ENCODE results near the gene IMP4. TPM values are rescaled to one million over a fixed set of nuclear protein-coding genes. Genes with fewer than 3 reads are reported as not detected.

The IMP4 gene
- total and polyA plus RNA-seq, 2 of the 13 experiments (the other 11 are each of a cell fraction or from before 2014, with no cell fraction given): 142 to 158 TPM

DNA sequence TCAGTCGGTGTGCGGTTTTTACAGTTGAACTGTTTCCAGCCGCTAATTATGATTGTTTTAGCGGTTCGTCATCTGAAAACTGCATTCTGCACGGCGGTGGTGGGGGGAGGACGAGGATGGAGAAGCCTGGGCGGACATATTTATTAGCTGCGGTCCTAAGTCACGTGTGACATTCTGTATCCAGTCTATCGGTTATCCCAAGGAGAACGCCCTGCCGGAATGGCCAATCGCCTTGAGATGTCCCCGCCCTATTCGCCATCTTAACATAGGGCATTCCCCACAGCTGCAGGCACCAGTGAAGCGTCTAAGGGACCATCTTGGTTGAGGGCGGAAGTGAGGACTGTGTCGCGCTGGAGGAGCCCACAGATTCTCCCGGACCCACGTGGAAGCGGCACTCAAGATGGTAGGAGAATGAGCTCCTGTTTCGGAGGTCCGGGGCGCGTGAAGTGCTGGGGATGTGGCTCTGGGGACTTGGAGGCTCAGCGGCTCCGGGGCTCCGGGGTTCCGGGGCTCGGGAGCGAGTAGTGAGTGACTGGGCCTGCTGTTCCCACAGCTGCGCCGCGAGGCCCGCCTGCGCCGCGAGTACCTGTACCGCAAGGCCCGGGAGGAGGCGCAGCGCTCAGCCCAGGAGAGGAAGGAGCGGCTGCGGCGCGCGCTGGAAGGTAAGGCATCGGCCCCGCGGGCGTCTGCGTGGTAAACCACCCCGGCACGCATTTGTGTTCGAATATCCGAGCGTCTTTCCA, at the start of gene IMP4 (continued):
- TF ChIP-seq, protein P1, sequence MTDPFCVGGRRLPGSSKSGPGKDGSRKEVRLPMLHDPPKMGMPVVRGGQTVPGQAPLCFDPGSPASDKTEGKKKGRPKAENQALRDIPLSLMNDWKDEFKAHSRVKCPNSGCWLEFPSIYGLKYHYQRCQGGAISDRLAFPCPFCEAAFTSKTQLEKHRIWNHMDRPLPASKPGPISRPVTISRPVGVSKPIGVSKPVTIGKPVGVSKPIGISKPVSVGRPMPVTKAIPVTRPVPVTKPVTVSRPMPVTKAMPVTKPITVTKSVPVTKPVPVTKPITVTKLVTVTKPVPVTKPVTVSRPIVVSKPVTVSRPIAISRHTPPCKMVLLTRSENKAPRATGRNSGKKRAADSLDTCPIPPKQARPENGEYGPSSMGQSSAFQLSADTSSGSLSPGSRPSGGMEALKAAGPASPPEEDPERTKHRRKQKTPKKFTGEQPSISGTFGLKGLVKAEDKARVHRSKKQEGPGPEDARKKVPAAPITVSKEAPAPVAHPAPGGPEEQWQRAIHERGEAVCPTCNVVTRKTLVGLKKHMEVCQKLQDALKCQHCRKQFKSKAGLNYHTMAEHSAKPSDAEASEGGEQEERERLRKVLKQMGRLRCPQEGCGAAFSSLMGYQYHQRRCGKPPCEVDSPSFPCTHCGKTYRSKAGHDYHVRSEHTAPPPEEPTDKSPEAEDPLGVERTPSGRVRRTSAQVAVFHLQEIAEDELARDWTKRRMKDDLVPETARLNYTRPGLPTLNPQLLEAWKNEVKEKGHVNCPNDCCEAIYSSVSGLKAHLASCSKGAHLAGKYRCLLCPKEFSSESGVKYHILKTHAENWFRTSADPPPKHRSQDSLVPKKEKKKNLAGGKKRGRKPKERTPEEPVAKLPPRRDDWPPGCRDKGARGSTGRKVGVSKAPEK (CRISPR knock-in tag; IDR thresholded peaks at IDR 0.05; ENCODE audit: borderline replicate concordance): no peak; the same call in 1 of the 2 replicates
- peak; percentile 86; the same call in 1 of the 2 replicates for TF ChIP-seq MIER3 (CRISPR knock-in tag; IDR thresholded peaks at IDR 0.05; ENCODE audit: borderline replicate concordance)
- TF ChIP-seq STAT5B (CRISPR knock-in tag; IDR thresholded peaks at IDR 0.05): 0 out of 2 replicates have a peak, but pooled peaks have one; percentile 5
- TF ChIP-seq GLI4 (CRISPR knock-in tag; IDR thresholded peaks at IDR 0.05; ENCODE audit: borderline replicate concordance): no peak
- TF ChIP-seq ZNF703 (CRISPR knock-in tag; IDR thresholded peaks at IDR 0.05; ENCODE audit: borderline replicate concordance): peak; percentile 80; the same call in 1 of the 2 replicates
- TF ChIP-seq KAT8 (CRISPR knock-in tag; IDR thresholded peaks at IDR 0.05): peak; percentile 94
- TF ChIP-seq, protein P2, sequence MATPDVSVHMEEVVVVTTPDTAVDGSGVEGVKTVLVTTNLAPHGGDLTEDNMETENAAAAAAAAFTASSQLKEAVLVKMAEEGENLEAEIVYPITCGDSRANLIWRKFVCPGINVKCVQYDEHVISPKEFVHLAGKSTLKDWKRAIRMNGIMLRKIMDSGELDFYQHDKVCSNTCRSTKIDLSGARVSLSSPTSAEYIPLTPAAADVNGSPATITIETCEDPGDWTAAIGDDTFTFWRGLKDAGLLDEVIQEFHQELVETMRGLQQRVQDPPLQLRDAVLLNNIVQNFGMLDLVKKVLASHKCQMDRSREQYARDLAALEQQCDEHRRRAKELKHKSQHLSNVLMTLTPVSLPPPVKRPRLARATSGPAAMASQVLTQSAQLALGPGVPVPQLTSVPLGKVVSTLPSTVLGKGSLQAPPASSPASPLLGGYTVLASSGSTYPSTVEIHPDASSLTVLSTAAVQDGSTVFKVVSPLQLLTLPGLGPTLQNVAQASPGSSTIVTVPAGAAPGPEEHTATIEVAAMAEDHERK (CRISPR knock-in tag; IDR thresholded peaks at IDR 0.05; ENCODE audit: low read depth): no peak
- TF ChIP-seq MED1 (CRISPR knock-in tag; IDR thresholded peaks at IDR 0.05): peak; percentile 52; the same call in 1 of the 2 replicates
- TF ChIP-seq SNRNP70 (IDR thresholded peaks at IDR 0.05; ENCODE audit: low read depth, low read length): no peak
- TF ChIP-seq ZNF75D (CRISPR knock-in tag; IDR thresholded peaks at IDR 0.05; ENCODE audit: borderline replicate concordance): no peak
- peak; percentile 22; the same call in 1 of the 2 replicates for TF ChIP-seq ZBTB3 (CRISPR knock-in tag; IDR thresholded peaks at IDR 0.05; ENCODE audit: borderline replicate concordance, low read depth)
- peak; percentile 81 for TF ChIP-seq SMAD3 (CRISPR knock-in tag; IDR thresholded peaks at IDR 0.05)
- peak; percentile 83; the same call in 1 of the 2 replicates for TF ChIP-seq ZNF709 (CRISPR knock-in tag; IDR thresholded peaks at IDR 0.05)
- TF ChIP-seq ZFP1 (CRISPR knock-in tag; IDR thresholded peaks at IDR 0.05): peak; percentile 23; the same call in 1 of the 2 replicates
- TF ChIP-seq HNF4A (CRISPR knock-in tag; IDR thresholded peaks at IDR 0.05): no peak
- TF ChIP-seq FOXK2 (IDR thresholded peaks at IDR 0.05): peak; percentile 48; the same call in 1 of the 2 replicates
- no peak for TF ChIP-seq SOX5 (CRISPR knock-in tag; IDR thresholded peaks at IDR 0.05; ENCODE audit: borderline replicate concordance)
- no peak for TF ChIP-seq NBN (conservative IDR thresholded peaks at IDR 0.05)
- TF ChIP-seq, protein P3, sequence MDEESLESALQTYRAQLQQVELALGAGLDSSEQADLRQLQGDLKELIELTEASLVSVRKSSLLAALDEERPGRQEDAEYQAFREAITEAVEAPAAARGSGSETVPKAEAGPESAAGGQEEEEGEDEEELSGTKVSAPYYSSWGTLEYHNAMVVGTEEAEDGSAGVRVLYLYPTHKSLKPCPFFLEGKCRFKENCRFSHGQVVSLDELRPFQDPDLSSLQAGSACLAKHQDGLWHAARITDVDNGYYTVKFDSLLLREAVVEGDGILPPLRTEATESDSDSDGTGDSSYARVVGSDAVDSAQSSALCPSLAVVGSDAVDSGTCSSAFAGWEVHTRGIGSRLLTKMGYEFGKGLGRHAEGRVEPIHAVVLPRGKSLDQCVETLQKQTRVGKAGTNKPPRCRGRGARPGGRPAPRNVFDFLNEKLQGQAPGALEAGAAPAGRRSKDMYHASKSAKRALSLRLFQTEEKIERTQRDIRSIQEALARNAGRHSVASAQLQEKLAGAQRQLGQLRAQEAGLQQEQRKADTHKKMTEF (CRISPR knock-in tag; IDR thresholded peaks at IDR 0.05): peak; percentile 96
- TF ChIP-seq HNRNPUL1 (IDR thresholded peaks at IDR 0.05; ENCODE audit: low read depth, low read length): no peak
- TF ChIP-seq, protein P4, sequence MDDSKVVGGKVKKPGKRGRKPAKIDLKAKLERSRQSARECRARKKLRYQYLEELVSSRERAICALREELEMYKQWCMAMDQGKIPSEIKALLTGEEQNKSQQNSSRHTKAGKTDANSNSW (CRISPR knock-in tag; IDR thresholded peaks at IDR 0.05; ENCODE audit: borderline replicate concordance): peak; percentile 66; the same call in 1 of the 2 replicates
- TF ChIP-seq ZNF33A (CRISPR knock-in tag; IDR thresholded peaks at IDR 0.05; ENCODE audit: borderline replicate concordance): 0 out of 2 replicates have a peak, but pooled peaks have one; percentile 92
- no peak for TF ChIP-seq XBP1 (CRISPR knock-in tag; IDR thresholded peaks at IDR 0.05)
- TF ChIP-seq HIVEP1 (CRISPR knock-in tag; IDR thresholded peaks at IDR 0.05): peak; percentile 92
- TF ChIP-seq ZNF564 (CRISPR knock-in tag; IDR thresholded peaks at IDR 0.05): peak; percentile 41; the same call in 1 of the 2 replicates
- no peak; the same call in 1 of the 2 replicates for TF ChIP-seq ZNF256 (CRISPR knock-in tag; conservative IDR thresholded peaks at IDR 0.05)
